IPS DF 6.9 (cell line): ENCODE data around the gene KIAA0930.

Experiments
- DNase-seq: peaks from one replicate; pipeline ENCODE4 v3.0.0-alpha.2; 2013; ENCODE audit warnings: low read depth, low spot score
- H3K27ac ChIP-seq: one replicate; pipeline ENCODE4 v1.5.1; 2013; ENCODE audit warnings: low read length, control low read depth
- H3K27me3 ChIP-seq: 2 replicates; pipeline ENCODE4 v1.6.1; 2013; ENCODE audit warnings: mild to moderate bottlenecking, low read length; ENCODE audit not compliant: control insufficient read depth, insufficient read depth
- H3K36me3 ChIP-seq: 2 replicates; pipeline ENCODE4 v1.6.1; 2013; ENCODE audit warnings: low read length; ENCODE audit not compliant: control insufficient read depth, insufficient read depth
- H3K4me1 ChIP-seq: 2 replicates; pipeline ENCODE4 v1.6.1; 2013; ENCODE audit warnings: low read length; ENCODE audit not compliant: control insufficient read depth, insufficient read depth
- H3K4me3 ChIP-seq: 2 replicates; pipeline ENCODE4 v1.5.1; 2013; ENCODE audit warnings: mild to moderate bottlenecking, low read length
- H3K9me3 ChIP-seq: 2 replicates; pipeline ENCODE4 v1.6.1; 2013; ENCODE audit warnings: low read length, inconsistent platforms; ENCODE audit not compliant: control insufficient read depth, insufficient read depth
- WGBS: extraction: QIAGEN DNeasy Blood & Tissue Kit; methylation state at CpG from one replicate; pipeline ENCODE4 v1.1.7; 2013; ENCODE audit warnings: mixed read lengths, missing lambda C conversion rate; ENCODE audit not compliant: insufficient read length, insufficient coverage; 5-methylcytosine and 5-hydroxymethylcytosine counted together

The KIAA0930 gene

DNA sequence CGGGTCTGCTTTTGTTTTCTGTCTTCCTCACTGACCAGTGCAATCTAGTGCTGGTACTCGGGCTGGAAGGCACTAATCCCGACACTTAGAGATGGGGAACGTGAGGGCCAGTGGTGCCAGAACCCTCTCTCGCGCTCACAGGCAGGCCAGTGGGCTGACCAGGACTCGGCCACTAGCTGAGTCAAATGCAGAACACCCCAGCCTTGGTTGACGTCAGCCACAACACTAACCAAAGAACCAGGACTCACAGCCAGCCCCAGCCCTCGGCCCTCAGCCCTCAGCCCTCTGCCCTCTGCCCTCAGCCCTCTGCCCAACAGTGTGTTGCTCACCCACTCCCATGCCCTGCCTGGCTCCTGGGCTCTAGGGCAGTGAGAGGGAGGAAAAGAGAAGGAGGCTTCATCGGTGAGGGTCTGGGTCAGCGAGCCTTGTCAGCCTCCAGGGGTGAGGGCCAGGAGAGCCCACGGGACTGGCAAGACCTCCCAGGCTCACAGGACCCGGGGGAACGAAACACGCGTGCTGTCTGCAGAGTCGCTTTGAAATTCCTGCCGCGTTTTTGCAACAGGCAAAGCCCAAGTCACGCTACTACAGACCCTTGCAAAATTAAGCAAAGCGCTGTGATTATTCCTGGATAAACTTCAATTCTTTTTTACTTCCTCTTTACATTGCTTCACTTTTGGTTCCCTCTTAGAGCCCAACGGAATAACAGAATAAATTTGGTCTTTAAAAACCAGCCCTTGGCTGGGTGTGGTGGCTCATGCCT, 27.5 kb downstream of the KIAA0930 start:
- DNase-seq: no peak
- H3K4me1 ChIP-seq: peaks cover 1% of the 10 kb centered on the region
- H3K27ac ChIP-seq: no peak overlapping the region
- no peaks in the 10 kb centered on the region for H3K36me3 ChIP-seq
- no peak overlapping the region for H3K4me3 ChIP-seq
- no CpG with 5 or more reads among the region's 22 CpGs for WGBS
- no peaks in the 10 kb centered on the region for H3K9me3 ChIP-seq
- no peaks in the 10 kb centered on the region for H3K27me3 ChIP-seq

- peaks cover 1% of the 10 kb centered on the region for H3K4me1 ChIP-seq
- H3K27ac ChIP-seq: no peak overlapping the region
- H3K9me3 ChIP-seq: no peaks in the 10 kb centered on the region
Measured at GRCh38 chr22:45212306-45212709, 28.4 kb downstream of the KIAA0930 start.

GRCh38 chr22:45211848-45212247, 28.8 kb downstream of the KIAA0930 start:
- H3K9me3 ChIP-seq: no peaks in the 10 kb centered on the region
- H3K4me3 ChIP-seq: no peak overlapping the region
- H3K4me1 ChIP-seq: peaks cover 1% of the 10 kb centered on the region
- H3K27ac ChIP-seq: no peak overlapping the region
- no CpG with 5 or more reads among the region's 18 CpGs for WGBS
- DNase-seq: no peak
- no peaks in the 10 kb centered on the region for H3K27me3 ChIP-seq
- no peaks in the 10 kb centered on the region for H3K36me3 ChIP-seq

More at GRCh38 chr22:45212306-45212709, 28.4 kb downstream of the KIAA0930 start:
- DNase-seq: no peak
- no peak overlapping the region for H3K4me3 ChIP-seq
- WGBS: no CpG with 5 or more reads among the region's 14 CpGs
- H3K27me3 ChIP-seq: no peaks in the 10 kb centered on the region
- H3K36me3 ChIP-seq: no peaks in the 10 kb centered on the region

DNA sequence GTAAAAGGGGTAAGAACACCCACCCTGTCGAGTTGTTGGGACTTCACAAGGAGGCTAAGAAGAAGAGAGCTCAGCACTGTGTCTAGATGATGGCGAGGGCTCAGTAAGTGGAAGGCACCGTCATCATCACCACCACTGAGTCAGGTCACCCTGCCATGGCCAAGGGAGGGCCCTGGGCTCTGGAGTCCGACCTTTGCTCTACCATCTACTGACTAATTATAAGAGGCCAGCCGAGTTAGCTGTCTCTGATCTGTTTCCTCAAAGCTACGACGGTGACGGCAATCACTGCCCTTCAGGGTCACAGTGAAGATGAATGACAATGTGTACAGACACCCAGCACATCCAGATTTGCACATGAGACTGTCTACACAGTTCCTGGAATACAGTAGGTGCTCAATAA, 29.3 kb downstream of the KIAA0930 start:
- no peaks in the 10 kb centered on the region for H3K27me3 ChIP-seq
- H3K4me3 ChIP-seq: no peak overlapping the region
- peaks cover 1% of the 10 kb centered on the region for H3K4me1 ChIP-seq
- H3K27ac ChIP-seq: no peak overlapping the region
- H3K36me3 ChIP-seq: no peaks in the 10 kb centered on the region
- H3K9me3 ChIP-seq: no peaks in the 10 kb centered on the region
- DNase-seq: no peak
- WGBS: no CpG with 5 or more reads among the region's 8 CpGs

DNA sequence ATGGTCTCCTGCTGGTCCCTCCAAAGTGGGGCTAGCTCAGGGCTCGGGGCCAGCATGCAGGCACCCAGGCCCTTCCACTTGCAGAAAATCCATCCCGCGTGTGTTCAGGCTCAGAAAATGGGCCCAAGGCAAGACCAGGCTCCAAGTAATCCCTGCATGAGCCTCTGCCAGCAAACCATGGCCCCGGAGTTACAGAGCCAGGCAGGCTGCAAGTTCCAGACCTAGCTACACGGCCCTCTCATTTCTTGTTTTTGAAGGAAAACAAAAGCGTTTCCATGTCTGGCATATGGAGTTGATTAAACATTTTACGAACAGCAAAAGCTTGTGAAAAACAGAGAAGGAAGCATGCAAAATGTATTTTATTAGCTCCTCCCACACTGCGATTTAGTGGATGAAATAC, 29.7 kb downstream of the KIAA0930 start:
- Histone ChIP-seq H3K27ac (no peak overlapping the region), H3K27me3 (no peaks in the 10 kb centered on the region), H3K4me1 (peaks cover 1% of the 10 kb centered on the region), H3K9me3 (no peaks in the 10 kb centered on the region), H3K36me3 (no peaks in the 10 kb centered on the region), H3K4me3 (no peak overlapping the region)
- no CpG with 5 or more reads among the region's 8 CpGs for WGBS
- DNase-seq: no peak

DNA sequence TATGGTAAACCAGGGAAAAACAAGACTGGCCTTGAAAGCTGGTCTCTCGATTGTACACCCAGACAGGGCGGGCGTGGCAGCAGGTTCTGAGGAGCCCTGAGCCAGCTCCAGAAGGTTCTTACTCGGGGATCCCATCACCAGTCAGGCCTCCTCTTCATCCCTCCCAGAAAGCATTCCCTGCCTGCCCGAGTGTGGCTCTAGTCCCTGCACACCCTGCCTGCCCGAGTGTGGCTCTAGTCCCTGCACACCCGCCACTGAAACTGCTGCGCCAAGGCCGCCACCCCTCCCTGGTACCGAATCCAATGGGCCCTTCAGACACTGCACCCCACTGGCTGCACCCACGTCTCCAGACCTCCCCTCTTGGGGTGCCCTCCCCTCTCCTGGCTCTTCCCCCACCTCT, 30.1 kb downstream of the KIAA0930 start:
- H3K27me3 ChIP-seq: no peaks in the 10 kb centered on the region
- no peak for DNase-seq
- no peaks in the 10 kb centered on the region for H3K36me3 ChIP-seq
- peaks cover 1% of the 10 kb centered on the region for H3K4me1 ChIP-seq
- no peaks in the 10 kb centered on the region for H3K9me3 ChIP-seq
- no CpG with 5 or more reads among the region's 11 CpGs for WGBS
- H3K4me3 ChIP-seq: no peak overlapping the region
- no peak overlapping the region for H3K27ac ChIP-seq

GRCh38 chr22:45210174-45210573, 30.5 kb downstream of the KIAA0930 start:
- no peaks in the 10 kb centered on the region for H3K36me3 ChIP-seq
- DNase-seq: no peak
- H3K27me3 ChIP-seq: no peaks in the 10 kb centered on the region
- WGBS: no CpG with 5 or more reads among the region's 7 CpGs
- H3K4me1 ChIP-seq: peaks cover 1% of the 10 kb centered on the region
- H3K4me3 ChIP-seq: no peak overlapping the region
- H3K9me3 ChIP-seq: no peaks in the 10 kb centered on the region
- no peak overlapping the region for H3K27ac ChIP-seq

DNA sequence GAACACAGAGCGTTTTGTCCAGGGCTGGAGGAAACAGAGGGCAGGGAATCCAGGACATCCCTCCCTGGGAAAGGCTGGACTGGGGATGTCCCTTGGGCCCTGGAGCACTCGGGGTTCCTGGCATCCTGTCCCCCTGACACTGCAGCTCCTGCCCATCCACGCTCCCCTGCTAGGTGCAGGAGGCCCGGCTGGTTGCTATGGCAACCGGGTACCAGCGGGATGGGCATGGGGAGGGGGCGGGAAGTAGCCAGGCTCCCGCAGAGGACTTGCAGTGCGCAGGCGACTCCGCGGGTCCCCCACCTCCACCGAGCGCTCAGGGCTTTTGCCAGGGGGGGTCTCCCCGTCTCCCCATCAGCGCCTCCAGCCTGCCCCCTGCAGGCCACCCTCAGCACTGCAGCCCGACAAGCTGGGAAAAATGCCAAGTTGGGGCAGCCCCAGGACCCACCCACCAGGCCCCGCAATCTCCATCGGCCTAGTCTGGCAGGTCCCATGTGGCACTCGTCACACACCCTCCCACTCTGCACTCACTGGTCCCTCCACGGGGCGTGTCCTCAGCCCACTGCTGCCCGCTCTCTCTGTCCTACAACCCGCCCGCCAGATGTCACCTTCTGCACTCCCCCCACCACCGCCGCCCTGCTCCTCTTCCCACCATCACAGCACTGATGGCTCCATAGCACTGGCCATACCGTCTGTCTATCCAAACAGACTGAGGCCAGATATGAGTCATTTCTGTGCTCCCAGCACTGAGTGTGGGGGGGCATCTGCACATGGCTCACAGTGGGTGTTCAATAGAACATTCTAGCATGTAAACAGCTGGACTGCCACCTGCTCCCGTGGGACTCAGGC, 31.5 kb downstream of the KIAA0930 start:
- no CpG with 5 or more reads among the region's 29 CpGs for WGBS
- no peak overlapping the region for H3K4me3 ChIP-seq
- no peaks in the 10 kb centered on the region for H3K36me3 ChIP-seq
- no peaks in the 10 kb centered on the region for H3K9me3 ChIP-seq
- H3K4me1 ChIP-seq: peaks cover 1% of the 10 kb centered on the region
- DNase-seq: no peak
- H3K27ac ChIP-seq: no peak overlapping the region
- H3K27me3 ChIP-seq: no peaks in the 10 kb centered on the region

DNA sequence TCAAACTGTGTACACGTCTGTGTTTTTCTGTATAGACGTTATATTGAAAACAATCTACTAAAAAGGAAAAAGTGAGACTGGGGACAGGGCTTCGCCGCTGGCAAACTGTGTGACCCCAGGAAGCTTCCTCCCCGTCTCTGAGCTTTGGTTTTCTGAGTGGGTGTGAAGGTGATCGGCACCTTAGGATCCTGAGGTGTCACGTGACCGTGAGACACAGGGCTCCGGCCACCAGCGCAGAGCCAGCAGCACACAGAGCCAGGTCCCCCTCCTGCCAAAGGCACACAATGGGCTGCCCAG, 32.0 kb downstream of the KIAA0930 start:
- H3K27ac ChIP-seq: no peak overlapping the region
- WGBS: no CpG with 5 or more reads among the region's 10 CpGs
- H3K4me1 ChIP-seq: peaks cover 1% of the 10 kb centered on the region
- H3K27me3 ChIP-seq: no peaks in the 10 kb centered on the region
- DNase-seq: no peak
- no peak overlapping the region for H3K4me3 ChIP-seq
- no peaks in the 10 kb centered on the region for H3K9me3 ChIP-seq
- no peaks in the 10 kb centered on the region for H3K36me3 ChIP-seq

DNA sequence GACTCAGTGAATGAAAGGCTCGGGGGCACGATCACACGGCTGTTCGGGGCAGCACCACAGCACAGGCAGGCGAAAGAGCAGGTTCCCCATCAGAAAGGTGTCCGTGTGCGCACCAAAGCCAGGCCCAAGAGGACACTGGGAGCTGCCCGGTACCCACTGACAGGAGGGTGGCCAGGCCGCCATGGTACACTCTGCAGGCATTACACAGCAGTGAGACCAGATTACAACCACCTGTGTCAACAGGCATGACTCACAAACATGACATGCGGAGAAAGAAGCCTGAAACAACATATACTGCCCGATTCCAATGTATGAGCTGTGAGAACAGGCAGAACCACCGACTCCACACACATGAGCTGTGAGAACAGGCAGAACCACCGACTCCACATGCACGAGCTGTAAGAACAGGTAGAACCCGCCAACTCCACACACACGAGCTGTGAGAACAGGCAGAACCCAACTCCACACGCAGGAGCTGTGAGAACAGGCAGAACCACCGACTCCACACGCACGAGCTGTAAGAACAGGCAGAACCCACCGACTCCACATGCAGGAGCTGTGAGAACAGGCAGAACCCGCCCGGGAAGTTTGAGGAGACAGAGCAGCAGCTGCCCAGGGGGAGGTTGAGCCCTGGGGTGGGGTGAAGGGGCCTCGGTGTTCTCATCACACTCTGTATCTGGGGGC, 32.6 kb downstream of the KIAA0930 start:
- H3K36me3 ChIP-seq: peaks cover 2% of the 10 kb centered on the region; the same call in 1 of the 2 replicates
- H3K9me3 ChIP-seq: no peaks in the 10 kb centered on the region
- no peaks in the 10 kb centered on the region for H3K27me3 ChIP-seq
- no peak overlapping the region for H3K27ac ChIP-seq
- H3K4me1 ChIP-seq: peaks cover 1% of the 10 kb centered on the region
- no CpG with 5 or more reads among the region's 24 CpGs for WGBS
- no peak overlapping the region for H3K4me3 ChIP-seq
- no peak for DNase-seq
